NCI-H1694 (cell line): ENCODE results near the gene GLYAT.
"Not testable (repeated sequence)": the region's sequence is repeated elsewhere in the genome, so short reads cannot be mapped to it uniquely, and the experiment has no call there.

Experiments used
- DNase-seq: peaks from one replicate; lab custom pipeline; 2025; lab: John Stamatoyannopoulos, UW

The GLYAT gene

GRCh38 chr11:58742981-58743880 lies 11.5 kb upstream of the GLYAT start:
- DNase-seq = no peak

GRCh38 chr11:58742140-58742539 lies 10.4 kb upstream of the GLYAT start:
- DNase-seq = no peak

- no peak for DNase-seq
These were observed 9.4 kb upstream of the GLYAT start for GRCh38 chr11:58741127-58741526.

- DNase-seq = no peak
These were observed 8.7 kb upstream of the GLYAT start for GRCh38 chr11:58740447-58740846.

GRCh38 chr11:58739725-58740430 lies 8.1 kb upstream of the GLYAT start:
- no peak for DNase-seq

GRCh38 chr11:58734681-58735490 lies 3.1 kb upstream of the GLYAT start:
- DNase-seq = no peak

GRCh38 chr11:58730507-58731089 lies 1.1 kb downstream of the GLYAT start:
- DNase-seq = no peak

GRCh38 chr11:58727415-58727797 lies 4.3 kb downstream of the GLYAT start:
- no peak for DNase-seq

- DNase-seq = no peak
These were observed 4.9 kb downstream of the GLYAT start for GRCh38 chr11:58726737-58727414.

GRCh38 chr11:58719406-58720117 lies 12.2 kb downstream of the GLYAT start:
- DNase-seq = no peak

GRCh38 chr11:58712531-58712930 lies 19.2 kb downstream of the GLYAT start:
- no peak for DNase-seq

GRCh38 chr11:58711832-58712231 lies 19.9 kb downstream of the GLYAT start:
- no peak for DNase-seq

- no peak for DNase-seq
These were observed 24.0 kb downstream of the GLYAT start for GRCh38 chr11:58707767-58708166.

GRCh38 chr11:58696825-58697224 lies 34.9 kb downstream of the GLYAT start:
- DNase-seq = not testable (repeated sequence)

GRCh38 chr11:58693026-58693425 lies 38.7 kb downstream of the GLYAT start:
- DNase-seq = no peak

- no peak for DNase-seq
These were observed 40.1 kb downstream of the GLYAT start for GRCh38 chr11:58691675-58692074.

GRCh38 chr11:58688789-58689503 lies 42.8 kb downstream of the GLYAT start:
- DNase-seq = no peak

- DNase-seq = no peak
These were observed 45.6 kb downstream of the GLYAT start for GRCh38 chr11:58685973-58686722.

GRCh38 chr11:58682660-58683059 lies 49.1 kb downstream of the GLYAT start:
- not testable (repeated sequence) for DNase-seq
